SJCRH30 (cell line): ENCODE results near the gene B3GNT7. TPM values are rescaled to one million over a fixed set of nuclear protein-coding genes. Genes with fewer than 3 reads are reported as not detected.
"Not testable (repeated sequence)": the region's sequence is repeated elsewhere in the genome, so short reads cannot be mapped to it uniquely, and the experiment has no call there.

ENCODE experiments used
- DNase-seq, 2 experiments: peaks; one replicate each; pipeline ENCODE4 v3.0.0-alpha.2; 2015 to 2020
- H3K27ac ChIP-seq: fragments of 250-450 bp; sonication (Bioruptor Pico); 2 replicates; pipeline ENCODE4 v1.5.1; 2020; ENCODE audit warnings: mild to moderate bottlenecking, moderate library complexity
- H3K27me3 ChIP-seq: fragments of 250-450 bp; sonication (Bioruptor Pico); 2 replicates; pipeline ENCODE4 v1.5.1; 2020; ENCODE audit warnings: mild to moderate bottlenecking, moderate library complexity
- H3K36me3 ChIP-seq: fragments of 250-450 bp; sonication (Bioruptor Pico); 2 replicates; pipeline ENCODE4 v1.5.1; 2020; ENCODE audit warnings: mild to moderate bottlenecking, moderate library complexity
- H3K4me1 ChIP-seq: fragments of 250-450 bp; sonication (Bioruptor Pico); 2 replicates; pipeline ENCODE4 v1.5.1; 2020; ENCODE audit warnings: mild to moderate bottlenecking, moderate library complexity
- H3K4me3 ChIP-seq: fragments of 250-450 bp; sonication (Bioruptor Pico); 2 replicates; pipeline ENCODE4 v1.5.1; 2020; ENCODE audit warnings: mild to moderate bottlenecking, moderate library complexity
- H3K9me3 ChIP-seq: fragments of 250-450 bp; sonication (Bioruptor Pico); replicated peaks from 2 replicates; pipeline ENCODE4 v1.5.1; 2020; ENCODE audit warnings: mild to moderate bottlenecking, moderate library complexity
- total RNA-seq: library from RNA; depleted of rRNA; stranded (reverse); fragments of >200 nt; shearing (Covaris generic); gene quantifications from 2 replicates; pipeline ENCODE4 v1.2.3, GENCODE V29; 2014

B3GNT7 gene
- total RNA-seq, 1 experiment from 2014 or later, result 0.04 TPM

- no peak for DNase-seq
- H3K4me3 ChIP-seq, result no peak overlapping the region
- H3K27ac ChIP-seq, result no peak overlapping the region
- H3K36me3 ChIP-seq, result no peaks in the 10 kb centered on the region
- no peaks in the 10 kb centered on the region for H3K9me3 ChIP-seq
- peaks cover 6% of the 10 kb centered on the region; the same call in 1 of the 2 replicates for H3K4me1 ChIP-seq
- no peaks in the 10 kb centered on the region for H3K27me3 ChIP-seq
Measured at GRCh38 chr2:231399046-231399852, 3.7 kb downstream of the B3GNT7 start.

GRCh38 chr2:231399853-231400680 lies 4.6 kb downstream of the B3GNT7 start:
- H3K4me1 ChIP-seq, result peaks cover 6% of the 10 kb centered on the region; the same call in 1 of the 2 replicates
- no peaks in the 10 kb centered on the region for H3K36me3 ChIP-seq
- H3K27me3 ChIP-seq, result no peaks in the 10 kb centered on the region
- peak overlapping the region; percentile 33 for H3K4me3 ChIP-seq
- 0 out of 2 replicates have a peak overlapping the region, but pooled peaks have one; percentile 1 for H3K27ac ChIP-seq
- peak; percentile 65 to 73 for DNase-seq
- no peaks in the 10 kb centered on the region for H3K9me3 ChIP-seq

GRCh38 chr2:231400681-231401080 lies 5.2 kb downstream of the B3GNT7 start:
- not testable (repeated sequence) for DNase-seq, H3K36me3 ChIP-seq, H3K9me3 ChIP-seq, H3K4me1 ChIP-seq, H3K27me3 ChIP-seq
- 0 out of 2 replicates have a peak overlapping the region, but pooled peaks have one; percentile 1 for H3K27ac ChIP-seq
- peak overlapping the region; percentile 33 for H3K4me3 ChIP-seq

GRCh38 chr2:231401101-231401500 lies 5.6 kb downstream of the B3GNT7 start:
- not testable (repeated sequence) for H3K4me3 ChIP-seq, H3K27me3 ChIP-seq, H3K4me1 ChIP-seq, H3K27ac ChIP-seq, H3K36me3 ChIP-seq, DNase-seq, H3K9me3 ChIP-seq

GRCh38 chr2:231403421-231404182 lies 8.1 kb downstream of the B3GNT7 start:
- H3K4me1 ChIP-seq, DNase-seq, H3K27ac ChIP-seq, H3K36me3 ChIP-seq, H3K9me3 ChIP-seq, H3K4me3 ChIP-seq, H3K27me3 ChIP-seq: not testable (repeated sequence)

- H3K27me3 ChIP-seq, H3K27ac ChIP-seq, H3K9me3 ChIP-seq, DNase-seq, H3K4me3 ChIP-seq, H3K4me1 ChIP-seq, H3K36me3 ChIP-seq: not testable (repeated sequence)
Measured at GRCh38 chr2:231404183-231404578, 8.7 kb downstream of the B3GNT7 start.

- H3K27me3 ChIP-seq, H3K36me3 ChIP-seq, H3K4me3 ChIP-seq, H3K9me3 ChIP-seq, DNase-seq, H3K4me1 ChIP-seq, H3K27ac ChIP-seq: not testable (repeated sequence)
Measured at GRCh38 chr2:231405601-231406367, 10.3 kb downstream of the B3GNT7 start.

- H3K36me3 ChIP-seq, H3K4me1 ChIP-seq, DNase-seq, H3K27me3 ChIP-seq, H3K9me3 ChIP-seq, H3K4me3 ChIP-seq, H3K27ac ChIP-seq: not testable (repeated sequence)
Measured at GRCh38 chr2:231407686-231408085, 12.2 kb downstream of the B3GNT7 start.

- not testable (repeated sequence) for H3K4me3 ChIP-seq, H3K27me3 ChIP-seq, H3K36me3 ChIP-seq, H3K9me3 ChIP-seq, H3K4me1 ChIP-seq, DNase-seq, H3K27ac ChIP-seq
Measured at GRCh38 chr2:231408304-231408703, 12.8 kb downstream of the B3GNT7 start.

GRCh38 chr2:231409776-231410175 lies 14.3 kb downstream of the B3GNT7 start:
- no peaks in the 10 kb centered on the region for H3K36me3 ChIP-seq
- H3K27ac ChIP-seq, result no peak overlapping the region
- DNase-seq, result no peak
- peaks cover 5% of the 10 kb centered on the region; the same call in 1 of the 2 replicates for H3K9me3 ChIP-seq
- no peak overlapping the region for H3K4me3 ChIP-seq
- H3K27me3 ChIP-seq, result no peaks in the 10 kb centered on the region
- H3K4me1 ChIP-seq, result no peaks in the 10 kb centered on the region

- Histone ChIP-seq H3K27me3 (no peaks in the 10 kb centered on the region), H3K27ac (no peak overlapping the region), H3K4me3 (no peak overlapping the region), H3K4me1 (no peaks in the 10 kb centered on the region), H3K9me3 (peaks cover 5% of the 10 kb centered on the region; the same call in 1 of the 2 replicates), H3K36me3 (no peaks in the 10 kb centered on the region)
- no peak for DNase-seq
Measured at GRCh38 chr2:231410293-231411004, 14.9 kb downstream of the B3GNT7 start.

GRCh38 chr2:231411237-231411636 lies 15.7 kb downstream of the B3GNT7 start:
- Histone ChIP-seq H3K4me3 (no peak overlapping the region), H3K4me1 (no peaks in the 10 kb centered on the region), H3K36me3 (no peaks in the 10 kb centered on the region), H3K27ac (no peak overlapping the region), H3K9me3 (peaks cover 8% of the 10 kb centered on the region; the same call in 1 of the 2 replicates), H3K27me3 (no peaks in the 10 kb centered on the region)
- no peak for DNase-seq

GRCh38 chr2:231411831-231412617 lies 16.5 kb downstream of the B3GNT7 start:
- Histone ChIP-seq H3K4me1 (no peaks in the 10 kb centered on the region), H3K36me3 (no peaks in the 10 kb centered on the region), H3K4me3 (peak overlapping the region; percentile 71), H3K27me3 (no peaks in the 10 kb centered on the region), H3K9me3 (peaks cover 8% of the 10 kb centered on the region; the same call in 1 of the 2 replicates), H3K27ac (peak overlapping the region; percentile 55)
- peak; percentile 90 to 94 for DNase-seq
